Coronary artery (tissue), 2 donors: ENCODE data around the gene AQP6.

Experiments used
- DNase-seq: peaks from one replicate; pipeline ENCODE4 v3.0.0-alpha.2; 2017; ENCODE audit warnings: low spot score
- H3K27ac ChIP-seq, 2 donors: fragments of 200-600 bp; sonication (generic); one replicate each; pipeline ENCODE4 v1.5.1; 2016 to 2019
- H3K4me3 ChIP-seq: fragments of 200-600 bp; sonication (generic); 2 replicates; pipeline ENCODE4 v1.5.1; 2016; ENCODE audit warnings: mild to moderate bottlenecking, moderate library complexity
- TF ChIP-seq, protein P1 (sequence below): fragments of 200-600 bp; sonication (generic); IDR thresholded peaks from one replicate; pipeline ENCODE4 v1.5.1; 2019; ENCODE audit warnings: antibody characterized with exemption

Gene AQP6

DNA sequence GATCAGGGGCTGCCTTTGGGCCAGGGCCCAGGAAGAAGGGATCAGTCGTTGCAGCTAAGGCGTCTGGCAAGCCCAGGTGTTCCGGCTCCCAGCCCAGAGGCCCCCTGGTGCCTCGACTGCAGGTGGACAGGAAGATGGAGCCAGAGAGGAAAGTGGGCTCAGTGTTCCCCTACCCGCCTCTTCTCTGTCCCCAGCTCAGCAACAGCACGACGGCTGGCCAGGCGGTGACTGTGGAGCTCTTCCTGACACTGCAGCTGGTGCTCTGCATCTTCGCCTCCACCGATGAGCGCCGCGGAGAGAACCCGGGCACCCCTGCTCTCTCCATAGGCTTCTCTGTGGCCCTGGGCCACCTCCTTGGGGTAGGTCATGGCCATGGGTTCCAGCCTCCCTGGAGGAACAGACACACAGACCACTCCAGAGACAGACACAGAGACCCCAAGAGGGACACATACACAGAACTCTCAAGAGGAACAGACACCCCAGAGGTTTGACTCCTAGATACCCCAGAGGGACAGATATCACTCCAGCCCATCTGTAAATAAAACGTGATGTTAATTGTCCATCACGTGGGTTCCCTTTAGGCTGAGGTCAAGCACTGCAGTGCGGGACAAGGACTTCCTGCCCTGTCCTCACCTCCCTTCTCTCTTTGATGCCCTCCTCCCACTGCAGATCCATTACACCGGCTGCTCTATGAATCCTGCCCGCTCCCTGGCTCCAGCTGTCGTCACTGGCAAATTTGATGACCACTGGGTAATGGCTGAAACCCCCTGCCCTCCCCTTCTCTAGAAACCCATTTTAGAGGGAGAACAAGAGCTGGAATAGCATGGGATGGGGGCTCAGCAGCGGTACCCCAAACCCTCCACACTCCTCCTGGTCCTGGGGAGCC lies 18.5 kb upstream of the AQP6 start:
- TF ChIP-seq, protein P1, sequence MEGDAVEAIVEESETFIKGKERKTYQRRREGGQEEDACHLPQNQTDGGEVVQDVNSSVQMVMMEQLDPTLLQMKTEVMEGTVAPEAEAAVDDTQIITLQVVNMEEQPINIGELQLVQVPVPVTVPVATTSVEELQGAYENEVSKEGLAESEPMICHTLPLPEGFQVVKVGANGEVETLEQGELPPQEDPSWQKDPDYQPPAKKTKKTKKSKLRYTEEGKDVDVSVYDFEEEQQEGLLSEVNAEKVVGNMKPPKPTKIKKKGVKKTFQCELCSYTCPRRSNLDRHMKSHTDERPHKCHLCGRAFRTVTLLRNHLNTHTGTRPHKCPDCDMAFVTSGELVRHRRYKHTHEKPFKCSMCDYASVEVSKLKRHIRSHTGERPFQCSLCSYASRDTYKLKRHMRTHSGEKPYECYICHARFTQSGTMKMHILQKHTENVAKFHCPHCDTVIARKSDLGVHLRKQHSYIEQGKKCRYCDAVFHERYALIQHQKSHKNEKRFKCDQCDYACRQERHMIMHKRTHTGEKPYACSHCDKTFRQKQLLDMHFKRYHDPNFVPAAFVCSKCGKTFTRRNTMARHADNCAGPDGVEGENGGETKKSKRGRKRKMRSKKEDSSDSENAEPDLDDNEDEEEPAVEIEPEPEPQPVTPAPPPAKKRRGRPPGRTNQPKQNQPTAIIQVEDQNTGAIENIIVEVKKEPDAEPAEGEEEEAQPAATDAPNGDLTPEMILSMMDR = no peak
- Histone ChIP-seq H3K4me3 (no peak overlapping the region), H3K27ac (no peak overlapping the region)
- no peak for DNase-seq

DNA sequence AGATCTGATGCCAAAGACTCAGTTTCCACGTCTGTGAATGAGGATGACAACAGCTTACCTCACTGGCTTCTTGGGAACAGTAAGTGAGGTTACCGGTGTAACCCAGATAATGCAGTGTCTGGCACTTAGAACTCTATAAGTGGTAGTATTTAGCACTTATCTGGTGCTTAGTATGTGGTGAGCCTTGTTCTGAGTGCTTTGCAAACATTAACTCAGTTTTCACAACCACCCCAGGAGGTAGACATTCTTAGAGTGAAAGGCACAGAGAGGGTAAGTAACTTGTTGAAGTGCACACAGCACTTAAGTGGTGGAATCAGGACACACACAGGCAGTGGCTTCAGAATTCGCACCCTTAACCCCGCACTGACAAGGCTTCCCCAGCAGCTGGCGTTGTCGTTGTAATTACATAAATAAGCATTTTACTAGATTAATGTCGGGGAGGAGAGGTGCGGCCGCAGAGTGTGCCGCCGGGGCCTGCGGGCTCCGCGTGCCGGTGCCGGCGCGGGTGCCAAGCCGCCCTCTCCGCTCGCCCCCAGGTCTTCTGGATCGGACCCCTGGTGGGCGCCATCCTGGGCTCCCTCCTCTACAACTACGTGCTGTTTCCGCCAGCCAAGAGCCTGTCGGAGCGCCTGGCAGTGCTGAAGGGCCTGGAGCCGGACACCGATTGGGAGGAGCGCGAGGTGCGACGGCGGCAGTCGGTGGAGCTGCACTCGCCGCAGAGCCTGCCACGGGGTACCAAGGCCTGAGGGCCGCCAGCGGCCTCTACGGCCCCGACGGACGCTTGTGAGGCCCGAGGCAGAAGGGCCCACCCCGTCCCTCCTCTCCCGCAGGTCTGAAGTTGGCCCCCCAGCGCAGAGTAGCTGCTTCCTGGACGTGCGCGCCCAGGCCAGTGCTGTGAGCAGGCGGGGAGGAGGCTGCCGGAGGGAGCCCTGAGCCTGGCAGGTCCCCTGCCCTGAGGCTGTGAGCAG lies 17.6 kb upstream of the AQP6 start:
- DNase-seq = no peak
- TF ChIP-seq, protein P1 = no peak
- H3K27ac ChIP-seq = no peak overlapping the region
- no peak overlapping the region for H3K4me3 ChIP-seq

DNA sequence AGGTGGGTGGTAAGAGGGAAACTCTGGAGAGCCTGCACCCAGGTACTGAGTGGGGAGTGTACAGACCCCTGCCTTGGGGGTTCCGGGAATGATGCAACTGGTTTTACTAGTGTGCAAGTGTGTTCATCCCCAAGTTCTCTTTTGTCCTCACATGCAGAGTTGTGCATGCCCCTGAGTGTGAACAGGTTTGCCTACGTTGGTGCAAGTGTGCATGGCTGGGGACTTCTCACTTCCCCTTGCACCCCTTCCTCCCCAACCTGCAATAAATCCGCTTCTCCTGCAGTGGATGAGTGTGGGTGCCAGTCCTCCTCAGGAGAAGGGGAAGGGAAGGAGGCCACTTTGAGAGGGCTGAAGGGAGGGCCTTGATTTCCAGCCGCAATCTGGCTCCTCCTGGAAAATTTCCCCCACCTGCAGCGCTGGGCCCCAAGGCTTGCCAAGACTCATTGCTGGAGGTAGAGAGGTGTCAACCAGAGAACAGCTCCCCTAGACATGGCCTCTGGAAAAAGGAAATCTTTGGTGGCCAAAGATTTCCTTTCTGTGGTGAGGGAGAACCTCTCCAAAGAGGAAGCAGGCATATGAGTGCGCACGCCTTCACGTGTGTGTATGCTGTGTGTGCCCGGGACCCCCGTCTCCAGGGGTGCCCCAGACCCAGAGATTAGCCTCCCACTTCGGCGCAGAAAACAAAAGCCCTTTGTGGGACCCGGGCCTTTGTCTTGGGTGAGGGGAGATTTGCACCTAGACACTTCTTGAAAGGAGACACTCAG lies 16.7 kb upstream of the AQP6 start:
- TF ChIP-seq, protein P1 = no peak
- Histone ChIP-seq H3K4me3 (no peak overlapping the region), H3K27ac (no peak overlapping the region)
- no peak for DNase-seq

DNA sequence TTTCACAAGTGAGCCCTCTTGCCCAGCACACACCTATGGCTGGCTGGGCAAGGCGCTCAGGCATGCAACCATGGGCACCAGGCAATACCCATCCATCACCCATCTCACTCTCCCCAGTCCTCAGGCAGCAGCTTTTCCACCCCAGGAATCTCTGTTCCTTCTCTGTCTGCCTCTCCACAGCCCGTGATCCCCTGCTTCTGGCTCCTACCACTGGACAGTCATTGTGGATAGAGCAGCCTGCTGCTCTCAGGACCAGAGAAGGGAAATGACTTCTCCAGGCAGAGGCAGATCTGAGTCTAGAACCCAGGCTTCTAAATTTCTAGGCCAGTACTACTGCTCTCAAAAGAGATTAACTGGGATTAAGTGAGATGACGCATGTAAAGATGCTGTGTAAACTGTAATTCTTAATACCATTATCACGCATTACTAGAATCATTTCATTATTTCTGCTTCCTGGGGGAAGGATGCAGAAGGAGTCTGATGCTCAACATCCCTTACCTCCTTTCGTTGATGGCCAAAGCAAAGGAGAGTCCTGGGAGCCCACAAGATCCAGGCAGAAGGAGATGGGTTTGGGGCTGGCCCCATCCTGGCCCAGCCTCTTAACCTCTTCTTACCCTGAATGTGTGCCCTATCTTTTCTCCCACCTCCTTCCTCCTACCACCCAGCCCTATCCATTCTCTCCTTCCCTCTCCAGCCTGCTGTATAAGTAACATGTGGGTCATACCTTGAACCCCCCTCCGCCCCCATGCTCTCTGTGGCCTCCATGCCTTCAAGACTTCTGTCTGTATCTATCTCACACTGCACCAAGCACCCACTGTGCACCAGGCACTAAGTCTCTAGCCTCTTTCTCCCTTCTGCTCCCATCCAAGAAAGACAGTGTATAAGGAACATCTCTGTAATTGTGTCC lies 15.8 kb upstream of the AQP6 start:
- no peak for DNase-seq
- Histone ChIP-seq H3K27ac (no peak overlapping the region), H3K4me3 (no peak overlapping the region)
- TF ChIP-seq, protein P1 = no peak

DNA sequence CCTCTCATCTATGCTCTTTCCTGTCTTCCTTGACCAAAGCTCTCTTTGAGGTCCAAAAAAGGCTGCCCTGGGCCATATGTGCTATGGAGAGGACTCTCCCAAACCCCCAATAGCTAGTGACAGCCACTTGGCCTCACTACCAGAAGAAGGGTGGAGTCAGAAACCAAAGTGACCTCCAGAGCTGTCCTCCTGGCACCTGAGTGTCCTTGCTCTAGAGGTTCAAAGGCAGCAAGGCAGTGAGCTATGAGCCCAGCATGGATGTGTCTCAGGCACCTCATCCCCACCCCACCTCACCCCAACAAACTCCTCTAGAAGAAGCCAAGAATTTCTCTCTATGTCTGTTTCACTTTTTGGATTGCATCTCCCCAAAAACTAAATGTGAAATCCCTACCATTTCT lies 15.2 kb upstream of the AQP6 start:
- Histone ChIP-seq H3K27ac (no peak overlapping the region), H3K4me3 (no peak overlapping the region)
- TF ChIP-seq, protein P1 = no peak
- DNase-seq = no peak
